ENCODE data around the gene ZBTB37.

Gene ZBTB37

GRCh38 chr1:173864179-173864867, 3.9 kb upstream of the ZBTB37 start:
- DNase-seq (ENCODE audit: insufficient read length, low spot score) (no peak), FAIRE-seq (no peak)
- TF ChIP-seq POLR2AphosphoS5 (IDR thresholded peaks at IDR 0.05; ENCODE audit: low read depth, low read length) (no peak), POLR2A (IDR thresholded peaks at IDR 0.05; ENCODE audit: low read depth, low read length) (no peak), PAX5 (IDR thresholded peaks at IDR 0.05; ENCODE audit: insufficient read depth, low read length, severe bottlenecking) (no peak), POU2F2 (IDR thresholded peaks at IDR 0.05; ENCODE audit: low read depth, low read length) (no peak), TAF1 (IDR thresholded peaks at IDR 0.05; ENCODE audit: low read depth, low read length) (no peak), SPI1 (IDR thresholded peaks at IDR 0.05; ENCODE audit: low read depth, low read length) (no peak)

- TF ChIP-seq TAF1 (IDR thresholded peaks at IDR 0.05; ENCODE audit: low read depth, low read length), result no peak
- TF ChIP-seq SPI1 (IDR thresholded peaks at IDR 0.05; ENCODE audit: low read depth, low read length), result no peak
- TF ChIP-seq POLR2AphosphoS5 (IDR thresholded peaks at IDR 0.05; ENCODE audit: low read depth, low read length), result peak; percentile 71; the same call in 1 of the 2 replicates
- TF ChIP-seq PAX5 (IDR thresholded peaks at IDR 0.05; ENCODE audit: insufficient read depth, low read length, severe bottlenecking), result no peak
- TF ChIP-seq POLR2A (IDR thresholded peaks at IDR 0.05; ENCODE audit: low read depth, low read length), result 0 out of 2 replicates have a peak, but pooled peaks have one; percentile 55
- no peak for TF ChIP-seq POU2F2 (IDR thresholded peaks at IDR 0.05; ENCODE audit: low read depth, low read length)
- DNase-seq (ENCODE audit: insufficient read length, low spot score) (no peak), FAIRE-seq (no peak)
Observed at GRCh38 chr1:173865468-173866164, 2.6 kb upstream of the ZBTB37 start.

GRCh38 chr1:173866413-173867115, 1.6 kb upstream of the ZBTB37 start:
- FAIRE-seq (no peak), DNase-seq (ENCODE audit: insufficient read length, low spot score) (no peak)
- TF ChIP-seq PAX5 (IDR thresholded peaks at IDR 0.05; ENCODE audit: insufficient read depth, low read length, severe bottlenecking) (no peak), POLR2A (IDR thresholded peaks at IDR 0.05; ENCODE audit: low read depth, low read length) (no peak), POLR2AphosphoS5 (IDR thresholded peaks at IDR 0.05; ENCODE audit: low read depth, low read length) (no peak; the same call in 1 of the 2 replicates), TAF1 (IDR thresholded peaks at IDR 0.05; ENCODE audit: low read depth, low read length) (no peak), POU2F2 (IDR thresholded peaks at IDR 0.05; ENCODE audit: low read depth, low read length) (no peak), SPI1 (IDR thresholded peaks at IDR 0.05; ENCODE audit: low read depth, low read length) (no peak)

GRCh38 chr1:173867141-173867752, 933 bp upstream of the ZBTB37 start:
- FAIRE-seq (no peak), DNase-seq (ENCODE audit: insufficient read length, low spot score) (no peak)
- TF ChIP-seq POU2F2 (IDR thresholded peaks at IDR 0.05; ENCODE audit: low read depth, low read length), result no peak
- no peak for TF ChIP-seq PAX5 (IDR thresholded peaks at IDR 0.05; ENCODE audit: insufficient read depth, low read length, severe bottlenecking)
- TF ChIP-seq TAF1 (IDR thresholded peaks at IDR 0.05; ENCODE audit: low read depth, low read length), result no peak
- no peak for TF ChIP-seq SPI1 (IDR thresholded peaks at IDR 0.05; ENCODE audit: low read depth, low read length)
- no peak; the same call in 1 of the 2 replicates for TF ChIP-seq POLR2AphosphoS5 (IDR thresholded peaks at IDR 0.05; ENCODE audit: low read depth, low read length)
- no peak for TF ChIP-seq POLR2A (IDR thresholded peaks at IDR 0.05; ENCODE audit: low read depth, low read length)

GRCh38 chr1:173867753-173868265, 371 bp upstream of the ZBTB37 start, which contains the start of gene GAS5:
Gene GAS5 (minus strand): TSS chr1:173867989.
- peak; percentile 96 for FAIRE-seq
- peak; percentile 97 for TF ChIP-seq POU2F2 (IDR thresholded peaks at IDR 0.05; ENCODE audit: low read depth, low read length)
- peak; percentile 100 for TF ChIP-seq POLR2A (IDR thresholded peaks at IDR 0.05; ENCODE audit: low read depth, low read length)
- peak; percentile 99 for TF ChIP-seq TAF1 (IDR thresholded peaks at IDR 0.05; ENCODE audit: low read depth, low read length)
- TF ChIP-seq SPI1 (IDR thresholded peaks at IDR 0.05; ENCODE audit: low read depth, low read length), result no peak
- peak; percentile 18 for TF ChIP-seq PAX5 (IDR thresholded peaks at IDR 0.05; ENCODE audit: insufficient read depth, low read length, severe bottlenecking)
- peak; percentile 100 for TF ChIP-seq POLR2AphosphoS5 (IDR thresholded peaks at IDR 0.05; ENCODE audit: low read depth, low read length)
- peak; percentile 61 for DNase-seq (ENCODE audit: insufficient read length, low spot score)

GRCh38 chr1:173869021-173869359, 810 bp downstream of the ZBTB37 start:
- TF ChIP-seq POU2F2 (IDR thresholded peaks at IDR 0.05; ENCODE audit: low read depth, low read length) (no peak), TAF1 (IDR thresholded peaks at IDR 0.05; ENCODE audit: low read depth, low read length) (no peak), PAX5 (IDR thresholded peaks at IDR 0.05; ENCODE audit: insufficient read depth, low read length, severe bottlenecking) (no peak), POLR2A (IDR thresholded peaks at IDR 0.05; ENCODE audit: low read depth, low read length) (no peak), SPI1 (IDR thresholded peaks at IDR 0.05; ENCODE audit: low read depth, low read length) (peak; percentile 43)
- DNase-seq (ENCODE audit: insufficient read length, low spot score) (no peak), FAIRE-seq (peak; percentile 52)

GRCh38 chr1:173870252-173871075, 2.3 kb downstream of the ZBTB37 start:
- peak; percentile 59 for FAIRE-seq
- TF ChIP-seq TAF1 (IDR thresholded peaks at IDR 0.05; ENCODE audit: low read depth, low read length) (peak; percentile 60; the same call in 1 of the 2 replicates), POLR2AphosphoS5 (IDR thresholded peaks at IDR 0.05; ENCODE audit: low read depth, low read length) (no peak), POLR2A (IDR thresholded peaks at IDR 0.05; ENCODE audit: low read depth, low read length) (0 out of 2 replicates have a peak, but pooled peaks have one; percentile 21), SPI1 (IDR thresholded peaks at IDR 0.05; ENCODE audit: low read depth, low read length) (no peak)
- peak; percentile 35 for DNase-seq (ENCODE audit: insufficient read length, low spot score)

GRCh38 chr1:173871091-173871490, 2.9 kb downstream of the ZBTB37 start:
- DNase-seq (ENCODE audit: insufficient read length, low spot score), result no peak
- FAIRE-seq, result peak; percentile 55
- no peak for TF ChIP-seq POLR2A (IDR thresholded peaks at IDR 0.05; ENCODE audit: low read depth, low read length)
- TF ChIP-seq SPI1 (IDR thresholded peaks at IDR 0.05; ENCODE audit: low read depth, low read length), result no peak
- TF ChIP-seq PAX5 (IDR thresholded peaks at IDR 0.05; ENCODE audit: insufficient read depth, low read length, severe bottlenecking), result no peak
- TF ChIP-seq POU2F2 (IDR thresholded peaks at IDR 0.05; ENCODE audit: low read depth, low read length), result no peak
- TF ChIP-seq POLR2AphosphoS5 (IDR thresholded peaks at IDR 0.05; ENCODE audit: low read depth, low read length), result no peak
- no peak for TF ChIP-seq TAF1 (IDR thresholded peaks at IDR 0.05; ENCODE audit: low read depth, low read length)
